ENCODE data around the gene C11orf24.

DNA sequence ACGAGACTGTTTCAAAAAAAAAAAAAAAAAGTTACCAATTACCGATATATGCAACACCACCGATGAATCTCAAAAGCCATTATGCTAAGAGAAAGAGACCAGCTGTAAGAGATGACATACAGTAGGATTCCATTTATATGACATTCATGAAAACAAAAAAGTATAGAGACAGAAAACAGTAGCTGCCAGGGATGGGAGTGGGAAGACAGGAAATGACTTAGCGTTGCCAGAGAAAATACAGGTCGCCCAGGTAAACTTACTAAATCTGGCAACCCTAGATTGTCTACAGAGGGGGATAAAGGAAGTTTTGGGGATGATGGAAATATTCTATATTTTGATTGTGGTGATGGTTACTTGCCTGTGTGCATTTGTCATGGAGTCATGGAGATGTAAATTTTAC lies 7.9 kb upstream of the C11orf24 start:
- TF ChIP-seq CTCF (conservative IDR thresholded peaks at IDR 0.05; ENCODE audit: low read depth, low read length): no peak
- no peak for TF ChIP-seq USF2 (IDR thresholded peaks at IDR 0.05; ENCODE audit: low read depth, low read length)
- no peak for TF ChIP-seq CEBPB (IDR thresholded peaks at IDR 0.05; ENCODE audit: low read depth, low read length)
- no peak for TF ChIP-seq FOS (IDR thresholded peaks at IDR 0.05; ENCODE audit: low read depth, low read length)
- no peak for TF ChIP-seq POLR2A (IDR thresholded peaks at IDR 0.05; ENCODE audit: low read depth, low read length)
